ENCODE data around the gene MCF2L.
"Not testable (repeated sequence)": the region's sequence is repeated elsewhere in the genome, so short reads cannot be mapped to it uniquely, and the experiment has no call there.

Gene MCF2L

GRCh38 chr13:113074401-113074800 is 105.4 kb downstream of the MCF2L start:
- no peak for FAIRE-seq

GRCh38 chr13:113074876-113075275 is 105.9 kb downstream of the MCF2L start:
- FAIRE-seq: no peak

More at GRCh38 chr13:113074401-113074800, 105.4 kb downstream of the MCF2L start:
- DNase-seq (ENCODE audit: extremely low spot score, insufficient read length, low read depth): no peak

GRCh38 chr13:113075711-113076110 is 106.7 kb downstream of the MCF2L start:
- DNase-seq (ENCODE audit: extremely low spot score, insufficient read length, low read depth) (no peak), FAIRE-seq (no peak)

More at GRCh38 chr13:113074876-113075275, 105.9 kb downstream of the MCF2L start:
- DNase-seq (ENCODE audit: extremely low spot score, insufficient read length, low read depth): no peak

- no peak for DNase-seq (ENCODE audit: extremely low spot score, insufficient read length, low read depth)
- no peak for FAIRE-seq
Observed at GRCh38 chr13:113076681-113077401, 107.8 kb downstream of the MCF2L start.

- FAIRE-seq (no peak), DNase-seq (ENCODE audit: extremely low spot score, insufficient read length, low read depth) (no peak)
Observed at GRCh38 chr13:113077566-113077952, 108.5 kb downstream of the MCF2L start.

GRCh38 chr13:113077953-113078901 is 109.2 kb downstream of the MCF2L start:
- FAIRE-seq (no peak), DNase-seq (ENCODE audit: extremely low spot score, insufficient read length, low read depth) (no peak)

GRCh38 chr13:113078902-113079780 is 110.1 kb downstream of the MCF2L start:
- FAIRE-seq: no peak
- DNase-seq (ENCODE audit: extremely low spot score, insufficient read length, low read depth): no peak

GRCh38 chr13:113079781-113080080 is 110.7 kb downstream of the MCF2L start:
- DNase-seq (ENCODE audit: extremely low spot score, insufficient read length, low read depth); FAIRE-seq: not testable (repeated sequence)

- FAIRE-seq: no peak
- DNase-seq (ENCODE audit: extremely low spot score, insufficient read length, low read depth): no peak
Observed at GRCh38 chr13:113080361-113080831, 111.4 kb downstream of the MCF2L start.

- DNase-seq (ENCODE audit: extremely low spot score, insufficient read length, low read depth) (no peak), FAIRE-seq (no peak)
Observed at GRCh38 chr13:113080901-113081521, 112.0 kb downstream of the MCF2L start.

GRCh38 chr13:113082198-113083021 is 113.4 kb downstream of the MCF2L start:
- FAIRE-seq: no peak
- no peak for DNase-seq (ENCODE audit: extremely low spot score, insufficient read length, low read depth)

- no peak for FAIRE-seq
Observed at GRCh38 chr13:113083022-113083373, 114.0 kb downstream of the MCF2L start.

GRCh38 chr13:113083402-113084061 is 114.5 kb downstream of the MCF2L start:
- FAIRE-seq (no peak), DNase-seq (ENCODE audit: extremely low spot score, insufficient read length, low read depth) (no peak)

More at GRCh38 chr13:113083022-113083373, 114.0 kb downstream of the MCF2L start:
- no peak for DNase-seq (ENCODE audit: extremely low spot score, insufficient read length, low read depth)

- FAIRE-seq (no peak), DNase-seq (ENCODE audit: extremely low spot score, insufficient read length, low read depth) (no peak)
Observed at GRCh38 chr13:113084094-113084942, 115.3 kb downstream of the MCF2L start.

- DNase-seq (ENCODE audit: extremely low spot score, insufficient read length, low read depth) (no peak), FAIRE-seq (no peak)
Observed at GRCh38 chr13:113084943-113085540, 116.0 kb downstream of the MCF2L start.

- FAIRE-seq: no peak
- DNase-seq (ENCODE audit: extremely low spot score, insufficient read length, low read depth): no peak
Observed at GRCh38 chr13:113086031-113086750, 117.2 kb downstream of the MCF2L start.
